Measurements from ENCODE around the gene RET. TPM values are rescaled to one million over a fixed set of nuclear protein-coding genes. Genes with fewer than 3 reads are reported as not detected.

Gene RET
- total RNA-seq, 4 donors from 2014 or later, result 1.4 to 3.9 (median 1.8) TPM

GRCh38 chr10:43124574-43125273 is 47.9 kb downstream of the RET start:
- Histone ChIP-seq H3K4me3 (no peak overlapping the region), H3K27ac (no peak overlapping the region), H3K27me3 (no peaks in the 10 kb centered on the region), H3K9me3 (no peaks in the 10 kb centered on the region), H3K4me1 (peaks cover 0 to 13% (median 0%) of the 10 kb centered on the region in 3 donors), H3K36me3 (no peaks in the 10 kb centered on the region)
- TF ChIP-seq POLR2A (IDR thresholded peaks at IDR 0.05) (no peak), POLR2AphosphoS5 (IDR thresholded peaks at IDR 0.05) (no peak), EP300 (IDR thresholded peaks at IDR 0.05) (no peak)
- TF ChIP-seq, protein P1, sequence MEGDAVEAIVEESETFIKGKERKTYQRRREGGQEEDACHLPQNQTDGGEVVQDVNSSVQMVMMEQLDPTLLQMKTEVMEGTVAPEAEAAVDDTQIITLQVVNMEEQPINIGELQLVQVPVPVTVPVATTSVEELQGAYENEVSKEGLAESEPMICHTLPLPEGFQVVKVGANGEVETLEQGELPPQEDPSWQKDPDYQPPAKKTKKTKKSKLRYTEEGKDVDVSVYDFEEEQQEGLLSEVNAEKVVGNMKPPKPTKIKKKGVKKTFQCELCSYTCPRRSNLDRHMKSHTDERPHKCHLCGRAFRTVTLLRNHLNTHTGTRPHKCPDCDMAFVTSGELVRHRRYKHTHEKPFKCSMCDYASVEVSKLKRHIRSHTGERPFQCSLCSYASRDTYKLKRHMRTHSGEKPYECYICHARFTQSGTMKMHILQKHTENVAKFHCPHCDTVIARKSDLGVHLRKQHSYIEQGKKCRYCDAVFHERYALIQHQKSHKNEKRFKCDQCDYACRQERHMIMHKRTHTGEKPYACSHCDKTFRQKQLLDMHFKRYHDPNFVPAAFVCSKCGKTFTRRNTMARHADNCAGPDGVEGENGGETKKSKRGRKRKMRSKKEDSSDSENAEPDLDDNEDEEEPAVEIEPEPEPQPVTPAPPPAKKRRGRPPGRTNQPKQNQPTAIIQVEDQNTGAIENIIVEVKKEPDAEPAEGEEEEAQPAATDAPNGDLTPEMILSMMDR (IDR thresholded peaks at IDR 0.05), result no peak
- no peak for ATAC-seq
- 94 to 96% methylated on average over 3 to 4 of the region's 9 CpGs for WGBS, 2 donors (ENCODE audit: low coverage in 1 of 2)

- H3K27ac ChIP-seq, result no peak overlapping the region
- no peaks in the 10 kb centered on the region for H3K9me3 ChIP-seq
- no peaks in the 10 kb centered on the region for H3K27me3 ChIP-seq
- WGBS, 2 donors (ENCODE audit: low coverage in 1 of 2), result 74 to 81% methylated on average over 4 to 7 of the region's 8 CpGs
- ATAC-seq, result no peak
- H3K36me3 ChIP-seq, result no peaks in the 10 kb centered on the region
- no peak for TF ChIP-seq POLR2AphosphoS5 (IDR thresholded peaks at IDR 0.05)
- TF ChIP-seq POLR2A (IDR thresholded peaks at IDR 0.05), result no peak
- peaks cover 0 to 13% (median 0%) of the 10 kb centered on the region in 3 donors for H3K4me1 ChIP-seq
- H3K4me3 ChIP-seq, result no peak overlapping the region
Observed at GRCh38 chr10:43125274-43125845, 48.5 kb downstream of the RET start.

DNA sequence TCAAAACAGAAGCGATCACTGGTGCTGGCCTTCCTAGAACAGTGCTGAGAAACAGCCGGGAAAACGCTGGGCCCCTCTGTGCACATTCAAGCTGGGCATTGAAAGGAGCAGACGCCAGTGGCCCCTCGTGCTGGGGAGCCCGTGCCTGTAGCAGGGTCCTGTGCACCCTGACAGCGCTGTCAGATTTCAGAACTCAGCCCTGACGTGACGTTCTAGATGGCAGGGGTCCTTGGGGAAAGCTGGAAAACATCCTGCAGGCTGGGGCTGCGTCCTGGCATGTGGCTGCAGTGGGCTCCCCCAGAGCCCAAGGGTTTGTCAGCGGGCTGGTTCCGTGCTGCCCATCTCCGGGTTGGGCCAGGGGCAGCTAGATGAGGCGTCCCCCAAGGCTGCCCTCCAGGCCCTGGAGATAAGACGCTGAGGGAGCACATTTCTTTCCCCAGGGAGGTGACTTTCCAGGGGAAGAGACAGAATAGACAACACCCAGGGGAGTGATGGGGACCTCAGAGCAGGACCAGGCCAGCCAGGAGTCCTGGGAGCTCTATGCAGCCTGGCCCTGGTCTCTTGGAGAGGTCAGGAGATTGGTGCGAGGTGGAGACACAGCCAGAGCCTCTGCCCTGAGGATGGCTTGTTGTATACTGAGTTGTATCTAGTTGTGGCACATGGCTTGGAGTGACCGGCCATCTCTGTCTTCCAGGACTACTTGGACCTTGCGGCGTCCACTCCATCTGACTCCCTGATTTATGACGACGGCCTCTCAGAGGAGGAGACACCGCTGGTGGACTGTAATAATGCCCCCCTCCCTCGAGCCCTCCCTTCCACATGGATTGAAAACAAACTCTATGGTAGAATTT is 49.2 kb downstream of the RET start:
- Histone ChIP-seq H3K4me1 (peaks cover 0 to 10% (median 0%) of the 10 kb centered on the region in 3 donors), H3K4me3 (no peak overlapping the region), H3K27me3 (no peaks in the 10 kb centered on the region), H3K36me3 (no peaks in the 10 kb centered on the region), H3K27ac (no peak overlapping the region), H3K9me3 (no peaks in the 10 kb centered on the region)
- no peak for ATAC-seq
- 79 to 83% methylated on average over 4 to 7 of the region's 23 CpGs for WGBS, 2 donors (ENCODE audit: low coverage in 1 of 2)
- TF ChIP-seq, protein P1 (IDR thresholded peaks at IDR 0.05), result no peak
- TF ChIP-seq POLR2AphosphoS5 (IDR thresholded peaks at IDR 0.05), result no peak

DNA sequence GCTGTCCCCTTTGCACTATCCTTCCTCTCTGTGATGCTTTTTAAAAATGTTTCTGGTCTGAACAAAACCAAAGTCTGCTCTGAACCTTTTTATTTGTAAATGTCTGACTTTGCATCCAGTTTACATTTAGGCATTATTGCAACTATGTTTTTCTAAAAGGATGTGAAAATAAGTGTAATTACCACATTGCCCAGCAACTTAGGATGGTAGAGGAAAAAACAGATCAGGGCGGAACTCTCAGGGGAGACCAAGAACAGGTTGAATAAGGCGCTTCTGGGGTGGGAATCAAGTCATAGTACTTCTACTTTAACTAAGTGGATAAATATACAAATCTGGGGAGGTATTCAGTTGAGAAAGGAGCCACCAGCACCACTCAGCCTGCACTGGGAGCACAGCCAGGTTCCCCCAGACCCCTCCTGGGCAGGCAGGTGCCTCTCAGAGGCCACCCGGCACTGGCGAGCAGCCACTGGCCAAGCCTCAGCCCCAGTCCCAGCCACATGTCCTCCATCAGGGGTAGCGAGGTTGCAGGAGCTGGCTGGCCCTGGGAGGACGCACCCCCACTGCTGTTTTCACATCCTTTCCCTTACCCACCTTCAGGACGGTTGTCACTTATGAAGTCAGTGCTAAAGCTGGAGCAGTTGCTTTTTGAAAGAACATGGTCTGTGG is 50.0 kb downstream of the RET start:
- TF ChIP-seq POLR2A (IDR thresholded peaks at IDR 0.05) (no peak), EP300 (IDR thresholded peaks at IDR 0.05) (no peak), POLR2AphosphoS5 (IDR thresholded peaks at IDR 0.05) (no peak)
- TF ChIP-seq, protein P1 (IDR thresholded peaks at IDR 0.05), result no peak
- Histone ChIP-seq H3K27me3 (no peaks in the 10 kb centered on the region), H3K36me3 (no peaks in the 10 kb centered on the region), H3K4me1 (peaks cover 0 to 2% (median 0%) of the 10 kb centered on the region in 3 donors), H3K4me3 (no peak overlapping the region), H3K9me3 (no peaks in the 10 kb centered on the region), H3K27ac (no peak overlapping the region)
- 82 to 90% methylated on average over 3 to 6 of the region's 7 CpGs for WGBS, 2 donors (ENCODE audit: low coverage in 1 of 2)
- ATAC-seq, result no peak

- H3K9me3 ChIP-seq, result no peaks in the 10 kb centered on the region
- no peaks in the 10 kb centered on the region for H3K27me3 ChIP-seq
- H3K4me1 ChIP-seq, result no peaks in the 10 kb centered on the region
- ATAC-seq, result no peak
- no peak overlapping the region for H3K27ac ChIP-seq
- WGBS, 2 donors (ENCODE audit: low coverage in 1 of 2), result 83% methylated on average over 9 of the region's 9 CpGs; no CpG with 5 or more reads in 1 of the 2 donors
- no peaks in the 10 kb centered on the region for H3K36me3 ChIP-seq
- no peak overlapping the region for H3K4me3 ChIP-seq
- TF ChIP-seq POLR2AphosphoS5 (IDR thresholded peaks at IDR 0.05) (no peak), EP300 (IDR thresholded peaks at IDR 0.05) (no peak), POLR2A (IDR thresholded peaks at IDR 0.05) (no peak)
- TF ChIP-seq, protein P1 (IDR thresholded peaks at IDR 0.05), result no peak
Observed at GRCh38 chr10:43127442-43127841, 50.6 kb downstream of the RET start.
